VCaP (cell line): ENCODE data around the gene BMP7.
"Not testable (repeated sequence)": the region's sequence is repeated elsewhere in the genome, so short reads cannot be mapped to it uniquely, and the experiment has no call there.

Experiments used
- H3K27ac ChIP-seq: fragments of 450-650 bp; 2 replicates; pipeline ENCODE4 v1.5.1; 2017
- CTCF ChIP-seq: fragments of 450-650 bp; conservative IDR thresholded peaks from 2 replicates; pipeline ENCODE4 v1.5.1; 2017; ENCODE audit warnings: mild to moderate bottlenecking, moderate library complexity

The BMP7 gene

DNA sequence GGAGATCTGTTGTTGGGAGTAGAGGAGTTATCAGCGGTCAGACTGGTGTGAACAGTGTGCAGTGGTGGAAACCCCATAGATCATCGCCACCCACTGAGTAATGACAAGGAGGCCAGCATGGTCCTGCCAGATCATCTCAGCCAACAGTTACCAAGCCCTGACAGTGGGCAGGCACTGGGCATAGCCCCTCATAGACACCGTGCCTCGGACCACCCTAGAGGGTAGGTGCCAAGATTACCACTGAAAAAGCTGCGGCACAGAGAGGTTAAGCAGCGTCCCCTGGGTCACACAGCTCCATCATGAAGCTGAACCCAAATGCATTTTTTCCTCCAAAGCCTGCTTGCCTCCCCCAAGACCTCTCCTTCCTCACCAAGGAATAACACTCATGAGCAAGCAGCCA lies 21.5 kb upstream of the BMP7 start:
- H3K27ac ChIP-seq: no peak overlapping the region
- no peak for TF ChIP-seq CTCF

DNA sequence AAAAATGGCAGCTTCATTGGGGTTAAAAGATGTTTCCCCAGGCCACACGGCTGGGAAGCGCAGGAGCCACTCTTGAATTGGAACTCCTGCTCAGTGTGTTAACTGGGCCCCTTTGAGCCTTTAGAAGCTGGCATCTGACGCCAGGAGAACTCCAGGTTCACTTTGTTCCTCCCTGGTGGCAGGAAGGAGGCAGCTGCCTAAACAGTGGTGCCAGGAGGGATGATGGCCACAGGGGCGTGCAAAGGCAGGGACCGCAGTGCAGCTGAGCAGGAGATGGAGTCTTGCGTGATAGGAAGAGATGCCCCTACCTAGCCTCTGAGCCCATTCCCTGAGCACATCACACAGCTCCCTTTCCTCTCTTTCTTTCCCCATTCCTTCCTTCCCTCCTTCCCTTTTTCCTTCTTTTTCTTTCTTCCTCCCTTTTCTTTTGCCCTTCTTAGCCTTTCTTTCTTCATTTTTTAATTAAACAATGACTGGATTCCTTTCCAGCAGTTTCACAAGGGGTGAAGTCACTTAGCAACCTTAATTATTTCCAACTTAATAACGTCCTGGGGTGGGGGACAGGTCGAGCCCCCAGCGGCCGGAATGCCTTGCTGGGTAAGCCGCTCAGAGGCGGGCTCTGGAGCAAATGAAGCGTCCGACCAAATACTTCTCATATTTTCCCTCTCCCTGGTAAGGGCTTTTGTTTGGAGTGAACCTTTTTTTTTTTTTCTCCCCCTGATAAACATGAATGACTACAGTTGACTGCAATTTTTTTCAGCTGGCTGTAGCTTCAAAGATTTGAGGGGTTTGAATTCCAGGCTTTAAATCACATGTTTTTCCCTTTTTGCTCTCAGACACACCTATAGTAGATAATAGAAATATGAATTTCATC lies 20.8 kb upstream of the BMP7 start:
- TF ChIP-seq CTCF: no peak
- H3K27ac ChIP-seq: no peak overlapping the region

GRCh38 chr20:57283860-57284259 lies 17.4 kb upstream of the BMP7 start:
- TF ChIP-seq CTCF: no peak
- no peak overlapping the region for H3K27ac ChIP-seq

DNA sequence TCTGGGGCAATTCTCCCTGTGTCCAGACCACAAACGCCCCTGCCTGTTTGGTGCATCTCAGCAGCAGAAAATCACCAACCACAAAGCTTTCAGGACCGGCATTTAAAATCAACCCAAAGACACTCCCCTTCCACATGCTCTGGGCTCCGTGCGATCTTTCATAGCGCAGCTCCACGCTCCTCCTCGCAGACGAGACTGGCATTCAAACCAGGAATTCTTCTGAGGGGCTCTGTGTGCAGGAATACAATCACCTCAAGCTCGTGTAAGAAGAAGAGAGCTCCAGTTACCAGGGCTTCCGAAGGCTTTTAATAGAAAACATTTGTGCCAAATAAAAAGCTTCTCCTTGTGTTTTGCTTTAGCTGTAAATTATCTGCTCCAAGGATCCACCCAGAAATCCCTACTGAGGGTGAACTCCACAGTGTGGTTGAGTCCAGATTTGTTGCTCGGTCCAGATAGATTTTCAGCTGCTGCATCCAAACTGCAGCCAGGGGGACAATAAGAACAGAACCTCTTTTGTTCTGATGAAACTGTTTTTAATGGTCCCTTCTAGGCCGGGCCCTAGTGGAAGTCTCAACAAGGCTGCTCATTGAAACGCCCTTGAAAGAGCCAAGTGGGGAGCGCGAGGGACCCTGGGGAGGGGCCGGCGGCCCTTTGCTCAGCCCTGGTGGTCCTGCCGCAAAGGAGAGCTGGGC lies 16.4 kb upstream of the BMP7 start:
- no peak overlapping the region for H3K27ac ChIP-seq
- TF ChIP-seq CTCF: no peak

DNA sequence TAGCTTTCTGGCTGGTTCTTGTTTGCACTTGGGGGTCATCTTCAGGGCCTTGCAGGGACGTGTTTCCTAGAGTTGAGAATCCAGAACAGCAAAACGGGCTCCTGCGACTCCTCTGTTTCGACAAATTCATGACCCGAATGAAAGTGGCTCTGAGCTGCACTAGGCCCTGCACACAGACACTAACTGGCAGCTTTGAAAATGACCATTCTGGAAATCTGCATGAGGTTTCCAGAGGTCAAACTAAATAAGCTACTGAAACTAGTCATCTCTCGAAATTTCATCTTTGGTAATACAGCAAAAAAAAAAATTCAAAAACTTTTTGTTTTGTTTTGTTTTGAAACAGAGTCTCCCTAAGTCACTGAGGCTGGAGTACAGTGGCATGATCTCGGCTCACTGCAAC lies 15.5 kb upstream of the BMP7 start:
- no peak overlapping the region for H3K27ac ChIP-seq
- TF ChIP-seq CTCF: no peak

- no peak for TF ChIP-seq CTCF
- H3K27ac ChIP-seq: no peak overlapping the region
Measured at GRCh38 chr20:57280221-57280620, 13.8 kb upstream of the BMP7 start.

GRCh38 chr20:57279548-57279947 lies 13.1 kb upstream of the BMP7 start:
- H3K27ac ChIP-seq: not testable (repeated sequence)

DNA sequence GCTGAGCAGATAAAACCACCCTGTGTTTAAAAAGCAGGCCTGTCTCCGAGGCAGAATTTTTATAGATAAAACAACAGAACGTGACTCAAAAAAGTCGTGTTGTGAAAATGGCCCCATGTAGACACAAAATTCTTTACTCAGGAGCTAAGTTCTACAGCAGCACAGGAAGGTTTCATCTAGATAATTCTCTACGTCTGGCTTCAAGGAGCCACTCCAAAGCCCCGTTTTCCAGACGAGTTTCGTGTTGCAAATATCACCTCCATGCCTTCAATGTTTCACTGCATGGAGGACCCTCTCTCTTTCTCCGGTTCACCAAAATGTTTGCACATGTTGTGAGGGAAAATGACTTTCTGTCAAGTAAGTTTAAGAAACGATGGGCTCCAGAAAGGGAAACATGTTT lies 12.0 kb upstream of the BMP7 start:
- no peak overlapping the region for H3K27ac ChIP-seq
- TF ChIP-seq CTCF: no peak
